Kidney epithelial cell (primary cell): Measurements from ENCODE around the gene GAPVD1. TPM values are rescaled to one million over a fixed set of nuclear protein-coding genes. Genes with fewer than 3 reads are reported as not detected.

Experiments
- DNase-seq: peaks from one replicate; pipeline ENCODE4 v3.0.0-alpha.2; 2010; ENCODE audit warnings: low read depth
- H3K27me3 ChIP-seq: 2 replicates; pipeline ENCODE4 v1.6.0; 2011; ENCODE audit warnings: low read length; ENCODE audit not compliant: control insufficient read depth, insufficient read depth
- H3K36me3 ChIP-seq: 2 replicates; pipeline ENCODE4 v1.5.1; 2011; ENCODE audit warnings: low read length; ENCODE audit not compliant: control insufficient read depth, insufficient read depth
- H3K4me3 ChIP-seq: 2 replicates; pipeline ENCODE4 v1.5.1; 2011; ENCODE audit warnings: low read depth, mild to moderate bottlenecking, control low read depth, low read length
- total RNA-seq: library from RNA; depleted of rRNA; stranded (reverse); fragments of >200 nt; gene quantifications from 2 replicates; pipeline ENCODE4 v1.2.3, GENCODE V29; 2015
- TF ChIP-seq, protein P1 (sequence below): IDR thresholded peaks from 2 replicates; pipeline ENCODE4 v1.5.1; 2011; ENCODE audit warnings: mild to moderate bottlenecking, moderate library complexity, low read length, control low read depth, inconsistent platforms; ENCODE audit not compliant: insufficient read depth, poor library complexity, severe bottlenecking

GAPVD1 gene
- total RNA-seq, 1 donor from 2014 or later, result 30.4 TPM

GRCh38 chr9:125391704-125392103 lies 130.1 kb downstream of the GAPVD1 start:
- H3K36me3 ChIP-seq, result no peaks in the 10 kb centered on the region
- no peak for DNase-seq
- no peaks in the 10 kb centered on the region for H3K27me3 ChIP-seq
- H3K4me3 ChIP-seq, result no peak overlapping the region
- TF ChIP-seq, protein P1, sequence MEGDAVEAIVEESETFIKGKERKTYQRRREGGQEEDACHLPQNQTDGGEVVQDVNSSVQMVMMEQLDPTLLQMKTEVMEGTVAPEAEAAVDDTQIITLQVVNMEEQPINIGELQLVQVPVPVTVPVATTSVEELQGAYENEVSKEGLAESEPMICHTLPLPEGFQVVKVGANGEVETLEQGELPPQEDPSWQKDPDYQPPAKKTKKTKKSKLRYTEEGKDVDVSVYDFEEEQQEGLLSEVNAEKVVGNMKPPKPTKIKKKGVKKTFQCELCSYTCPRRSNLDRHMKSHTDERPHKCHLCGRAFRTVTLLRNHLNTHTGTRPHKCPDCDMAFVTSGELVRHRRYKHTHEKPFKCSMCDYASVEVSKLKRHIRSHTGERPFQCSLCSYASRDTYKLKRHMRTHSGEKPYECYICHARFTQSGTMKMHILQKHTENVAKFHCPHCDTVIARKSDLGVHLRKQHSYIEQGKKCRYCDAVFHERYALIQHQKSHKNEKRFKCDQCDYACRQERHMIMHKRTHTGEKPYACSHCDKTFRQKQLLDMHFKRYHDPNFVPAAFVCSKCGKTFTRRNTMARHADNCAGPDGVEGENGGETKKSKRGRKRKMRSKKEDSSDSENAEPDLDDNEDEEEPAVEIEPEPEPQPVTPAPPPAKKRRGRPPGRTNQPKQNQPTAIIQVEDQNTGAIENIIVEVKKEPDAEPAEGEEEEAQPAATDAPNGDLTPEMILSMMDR, result no peak

- TF ChIP-seq, protein P1, result no peak
- DNase-seq, result no peak
Measured at GRCh38 chr9:125393426-125393825, 131.8 kb downstream of the GAPVD1 start.

DNA sequence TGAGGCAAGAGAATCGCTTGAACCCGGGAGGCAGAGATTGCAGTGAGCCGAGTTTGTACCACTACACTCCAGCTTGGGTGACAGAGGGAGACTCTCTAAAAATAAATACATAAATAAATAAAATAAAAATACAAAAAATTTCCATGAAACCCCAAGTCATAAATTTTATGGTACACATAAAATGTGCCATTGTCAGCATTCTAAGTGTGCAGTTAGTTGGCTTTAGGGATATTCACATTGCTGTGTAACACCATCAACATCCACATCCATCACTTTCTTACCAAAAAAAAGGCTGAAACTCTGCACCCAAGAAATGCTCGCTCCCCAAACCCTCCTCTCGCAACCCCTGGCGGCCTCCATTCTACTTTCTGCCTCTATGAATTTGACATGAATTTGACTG lies 135.2 kb downstream of the GAPVD1 start:
- TF ChIP-seq, protein P1, result no peak

More at GRCh38 chr9:125393426-125393825, 131.8 kb downstream of the GAPVD1 start:
- Histone ChIP-seq H3K36me3 (no peaks in the 10 kb centered on the region), H3K4me3 (no peak overlapping the region), H3K27me3 (no peaks in the 10 kb centered on the region)

GRCh38 chr9:125397736-125398135 lies 136.1 kb downstream of the GAPVD1 start:
- Histone ChIP-seq H3K27me3 (no peaks in the 10 kb centered on the region), H3K36me3 (no peaks in the 10 kb centered on the region), H3K4me3 (no peak overlapping the region)
- TF ChIP-seq, protein P1, result no peak
- DNase-seq, result no peak

More for the DNA sequence above, 135.2 kb downstream of the GAPVD1 start:
- no peaks in the 10 kb centered on the region for H3K27me3 ChIP-seq
- no peaks in the 10 kb centered on the region for H3K36me3 ChIP-seq
- no peak for DNase-seq
- no peak overlapping the region for H3K4me3 ChIP-seq

DNA sequence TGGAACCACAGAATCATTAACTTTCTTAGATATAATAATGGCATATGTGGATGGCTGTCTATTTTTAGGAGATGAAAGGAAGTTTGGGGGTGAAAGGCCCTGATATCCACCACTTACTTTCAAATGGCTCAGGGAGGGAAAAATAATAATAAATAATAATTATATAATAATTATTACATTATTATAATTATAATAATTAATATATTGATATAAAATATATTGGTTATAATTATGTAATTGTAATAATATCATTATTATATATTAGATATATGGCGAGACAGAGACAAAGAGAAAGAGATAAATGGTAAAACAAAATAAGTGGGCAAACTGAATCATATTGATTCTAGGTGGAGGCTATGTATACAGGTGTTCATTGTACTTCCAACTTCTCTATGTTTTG lies 136.6 kb downstream of the GAPVD1 start:
- Histone ChIP-seq H3K27me3 (no peaks in the 10 kb centered on the region), H3K36me3 (no peaks in the 10 kb centered on the region), H3K4me3 (no peak overlapping the region)
- DNase-seq, result no peak
- TF ChIP-seq, protein P1, result no peak

DNA sequence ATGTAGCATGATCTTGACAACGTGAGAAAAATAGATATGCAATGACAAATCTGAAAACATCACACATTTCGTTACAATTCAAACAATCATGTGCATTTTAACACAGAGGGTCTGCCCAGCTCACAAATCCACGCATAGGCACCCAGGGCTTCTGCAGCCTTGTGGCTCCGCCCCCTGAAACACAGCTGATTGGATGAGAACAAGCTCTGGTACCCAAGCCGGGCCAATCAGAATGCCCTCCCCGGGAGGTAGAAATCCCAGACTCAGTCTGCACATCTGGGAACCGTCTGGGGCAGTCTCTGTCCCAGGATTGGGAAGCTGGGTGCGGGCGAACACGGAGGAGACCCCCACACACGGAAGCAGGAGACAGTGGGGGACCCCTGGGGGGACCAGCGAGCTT lies 137.5 kb downstream of the GAPVD1 start:
- no peak for DNase-seq
- H3K36me3 ChIP-seq, result no peaks in the 10 kb centered on the region
- TF ChIP-seq, protein P1, result no peak
- H3K4me3 ChIP-seq, result no peak overlapping the region
- H3K27me3 ChIP-seq, result no peaks in the 10 kb centered on the region
